ENCODE measurements around the gene DTNB. TPM values are rescaled to one million over a fixed set of nuclear protein-coding genes. Genes with fewer than 3 reads are reported as not detected.

Gene DTNB
- total RNA-seq, 2 experiments from 2014 or later: 23.7 to 49.8 TPM

DNA sequence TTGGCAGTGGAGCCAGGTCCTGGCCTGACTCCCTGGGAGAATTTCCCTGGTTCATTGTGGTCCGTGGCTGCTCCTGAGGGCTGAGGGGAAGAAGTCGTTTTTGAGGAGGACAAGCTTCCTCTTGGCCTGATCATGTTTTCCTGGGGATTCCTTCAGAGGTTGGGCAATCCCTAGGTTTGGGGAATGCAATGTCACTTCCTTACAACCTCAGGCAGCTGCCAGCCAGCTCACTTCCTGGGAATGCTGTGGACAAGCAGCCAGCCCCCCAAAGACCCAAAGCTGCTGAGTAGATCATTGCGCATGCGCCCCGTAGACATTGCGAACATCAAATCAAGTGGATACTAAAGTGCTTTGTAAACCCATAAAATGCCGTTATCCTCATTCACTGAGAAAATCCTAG lies 324.0 kb downstream of the DTNB start:
- CTCF ChIA-PET: interaction anchor here (0.8 to 3.0 kb wide), 2 partner anchors 13 to 27 kb away, joined by 3 to 23 read pairs; no protein-coding TSS in a partner anchor
- no peak for ATAC-seq
- no peaks in the 10 kb centered on the region for H3K36me3 Mint-ChIP-seq

DNA sequence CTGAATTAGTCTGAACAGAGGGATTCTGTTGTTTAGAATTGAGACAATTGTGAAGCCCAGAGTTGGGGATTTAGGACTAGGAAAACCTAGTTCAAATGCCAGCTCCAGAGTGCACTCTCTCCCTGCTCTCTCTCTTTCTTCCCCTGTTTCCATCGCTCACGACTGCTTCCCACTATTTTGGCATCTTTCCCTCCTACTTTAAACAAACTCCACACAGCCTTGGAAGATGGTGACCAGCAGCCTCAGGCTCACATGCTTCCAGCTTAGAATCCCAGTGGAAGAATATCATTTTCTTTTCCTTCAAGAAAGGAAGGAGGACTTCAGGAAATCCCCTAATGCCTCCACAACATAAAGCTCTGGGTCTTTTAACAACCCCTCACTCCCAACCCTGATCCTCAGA lies 325.5 kb downstream of the DTNB start:
- no peaks in the 10 kb centered on the region for H3K9me3 Mint-ChIP-seq (ENCODE audit: low read depth)
- no peak for DNase-seq
- peak overlapping the region; percentile 13 for H3K27ac Mint-ChIP-seq
- no peak for ATAC-seq
- H3K4me1 Mint-ChIP-seq: peaks cover 38% of the 10 kb centered on the region
- peaks cover 3% of the 10 kb centered on the region for H3K27me3 Mint-ChIP-seq
- no peak overlapping the region for H3K4me3 Mint-ChIP-seq
- CTCF ChIA-PET: interaction anchor here (0.6 to 3.0 kb wide), 8 partner anchors 14 to 223 kb away, joined by 3 to 23 read pairs (median 3); no protein-coding TSS in a partner anchor
- no peaks in the 10 kb centered on the region for H3K36me3 Mint-ChIP-seq

More for the DNA sequence above, 324.0 kb downstream of the DTNB start:
- H3K4me1 Mint-ChIP-seq: peaks cover 42% of the 10 kb centered on the region
- peaks cover 6% of the 10 kb centered on the region for H3K27me3 Mint-ChIP-seq
- H3K4me3 Mint-ChIP-seq: no peak overlapping the region
- no peak overlapping the region for H3K27ac Mint-ChIP-seq
- no peak for DNase-seq
- H3K9me3 Mint-ChIP-seq (ENCODE audit: low read depth): no peaks in the 10 kb centered on the region

DNA sequence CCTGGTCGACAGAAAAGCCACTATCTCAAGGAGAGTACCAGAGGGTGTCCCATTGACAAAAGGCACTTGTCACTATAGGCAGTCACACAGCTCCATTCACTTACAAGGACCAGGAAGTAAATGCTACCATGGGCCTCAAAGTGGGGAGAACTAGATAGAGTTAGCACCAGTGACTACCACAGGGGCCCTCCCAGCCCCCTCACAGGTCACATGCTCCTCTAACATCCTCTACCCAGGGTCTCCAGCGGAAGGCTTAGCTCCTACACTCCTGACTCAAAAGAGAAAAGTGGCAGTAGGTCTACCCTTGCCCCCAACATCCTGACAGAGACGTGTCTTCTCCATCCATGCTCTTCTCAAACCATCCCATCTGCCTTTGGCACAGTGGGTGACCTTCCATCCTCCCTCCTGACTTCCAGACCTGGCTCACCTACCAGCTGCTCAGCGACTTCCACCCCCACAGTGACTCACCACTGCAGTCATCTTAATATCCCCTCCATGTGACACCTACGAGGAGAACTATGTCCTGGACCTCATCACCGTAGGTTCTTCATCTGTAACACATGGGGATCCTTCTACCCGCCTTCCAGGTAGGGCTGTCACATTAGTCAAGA lies 326.1 kb downstream of the DTNB start:
- Mint-ChIP-seq H3K27ac (peak overlapping the region; percentile 62), H3K27me3 (peaks cover 3% of the 10 kb centered on the region), H3K4me1 (peaks cover 37% of the 10 kb centered on the region), H3K9me3 (ENCODE audit: low read depth) (no peaks in the 10 kb centered on the region), H3K36me3 (no peaks in the 10 kb centered on the region), H3K4me3 (no peak overlapping the region)
- CTCF ChIA-PET: interaction anchor here (0.6 to 3.0 kb wide), 8 partner anchors 15 to 223 kb away, joined by 3 to 23 read pairs (median 3); no protein-coding TSS in a partner anchor
- ATAC-seq (peak; percentile 68), DNase-seq (peak; percentile 57)

DNA sequence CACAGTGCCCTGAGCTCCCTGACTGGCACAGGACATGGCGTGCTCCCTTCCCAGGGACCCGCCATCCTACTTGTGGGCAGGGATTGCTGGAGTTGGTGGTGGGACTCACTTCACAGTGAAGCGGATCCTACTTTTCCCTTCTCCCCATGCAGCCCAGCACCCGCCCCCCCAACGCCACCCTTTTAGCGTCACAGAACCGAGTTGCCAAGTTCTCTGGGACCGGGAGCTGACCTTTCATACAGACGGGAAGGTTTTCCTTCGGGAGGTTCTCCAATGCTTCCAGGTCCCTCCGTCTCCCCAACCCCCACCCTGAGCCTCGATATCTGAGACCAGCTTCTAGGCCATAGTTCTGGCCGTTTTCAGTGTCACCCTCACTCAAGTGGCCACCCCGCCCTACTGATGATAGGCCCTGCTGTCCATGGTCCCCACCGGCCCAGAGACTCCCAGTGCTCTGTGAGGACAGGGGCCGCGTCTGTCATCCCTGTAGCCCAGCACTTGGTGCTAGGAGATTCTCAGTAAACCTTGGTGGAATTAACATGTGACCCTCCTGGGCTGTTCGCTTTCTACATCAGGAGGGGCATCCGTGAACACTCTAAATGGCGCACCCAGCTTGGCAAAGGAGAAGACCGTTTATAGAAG lies 330.1 kb downstream of the DTNB start:
- Mint-ChIP-seq H3K27me3 (no peaks in the 10 kb centered on the region), H3K36me3 (no peaks in the 10 kb centered on the region), H3K4me1 (peaks cover 30% of the 10 kb centered on the region), H3K9me3 (ENCODE audit: low read depth) (no peaks in the 10 kb centered on the region), H3K27ac (no peak overlapping the region), H3K4me3 (no peak overlapping the region)
- ATAC-seq: no peak
- no peak for DNase-seq
- CTCF ChIA-PET: interaction anchor here (1.0 to 2.0 kb wide), 16 partner anchors 10 to 218 kb away, joined by 3 to 16 read pairs (median 5); no protein-coding TSS in a partner anchor

DNA sequence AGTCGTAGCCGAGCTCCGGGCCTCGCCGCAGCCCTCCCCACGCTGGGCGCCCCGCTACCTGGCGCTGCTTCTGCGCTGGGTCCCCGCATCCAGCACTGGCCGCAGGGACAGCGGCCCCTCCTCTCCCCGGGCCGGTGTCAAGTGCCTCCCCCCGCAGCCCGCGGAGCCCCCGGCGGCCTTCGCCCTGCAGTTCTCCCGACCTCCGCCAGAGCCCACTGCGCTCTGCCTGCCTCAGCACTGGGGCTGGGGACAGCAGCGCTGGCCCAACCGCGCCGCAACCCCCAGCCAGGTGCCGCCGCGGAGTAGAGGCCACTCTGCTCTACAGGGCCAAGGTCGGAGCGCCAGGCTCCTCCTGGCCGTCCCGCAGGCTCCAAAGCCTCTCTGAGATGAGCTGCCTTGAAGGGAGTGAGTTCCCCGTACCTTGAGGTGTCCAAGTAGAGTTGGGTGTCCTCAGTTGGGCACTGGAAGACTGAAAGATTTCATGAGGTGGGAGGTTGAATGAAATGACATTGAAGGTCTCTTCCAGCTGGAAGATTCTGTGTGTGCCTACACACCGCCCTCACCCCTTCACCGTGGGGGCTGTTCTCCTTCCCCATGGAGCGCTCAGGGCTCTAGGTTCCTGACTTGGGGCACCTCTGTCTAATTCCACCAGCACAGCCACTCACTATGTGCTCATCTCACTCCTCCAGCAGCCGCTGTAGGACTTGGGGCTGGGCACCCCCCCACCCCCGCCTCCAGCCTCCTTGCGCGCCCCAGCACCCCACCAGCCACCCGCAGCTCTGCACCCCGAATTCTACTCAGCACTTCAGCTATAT lies 330.8 kb downstream of the DTNB start:
- CTCF ChIA-PET: interaction anchor here (0.6 to 2.0 kb wide), 18 partner anchors 9 to 220 kb away, joined by 3 to 16 read pairs (median 5); no protein-coding TSS in a partner anchor
- Mint-ChIP-seq H3K27ac (peak overlapping the region; percentile 69), H3K4me1 (peaks cover 30% of the 10 kb centered on the region), H3K27me3 (no peaks in the 10 kb centered on the region), H3K36me3 (no peaks in the 10 kb centered on the region), H3K4me3 (peak overlapping the region; percentile 71), H3K9me3 (ENCODE audit: low read depth) (no peaks in the 10 kb centered on the region)
- DNase-seq (peak; percentile 89), ATAC-seq (peak; percentile 91)

DNA sequence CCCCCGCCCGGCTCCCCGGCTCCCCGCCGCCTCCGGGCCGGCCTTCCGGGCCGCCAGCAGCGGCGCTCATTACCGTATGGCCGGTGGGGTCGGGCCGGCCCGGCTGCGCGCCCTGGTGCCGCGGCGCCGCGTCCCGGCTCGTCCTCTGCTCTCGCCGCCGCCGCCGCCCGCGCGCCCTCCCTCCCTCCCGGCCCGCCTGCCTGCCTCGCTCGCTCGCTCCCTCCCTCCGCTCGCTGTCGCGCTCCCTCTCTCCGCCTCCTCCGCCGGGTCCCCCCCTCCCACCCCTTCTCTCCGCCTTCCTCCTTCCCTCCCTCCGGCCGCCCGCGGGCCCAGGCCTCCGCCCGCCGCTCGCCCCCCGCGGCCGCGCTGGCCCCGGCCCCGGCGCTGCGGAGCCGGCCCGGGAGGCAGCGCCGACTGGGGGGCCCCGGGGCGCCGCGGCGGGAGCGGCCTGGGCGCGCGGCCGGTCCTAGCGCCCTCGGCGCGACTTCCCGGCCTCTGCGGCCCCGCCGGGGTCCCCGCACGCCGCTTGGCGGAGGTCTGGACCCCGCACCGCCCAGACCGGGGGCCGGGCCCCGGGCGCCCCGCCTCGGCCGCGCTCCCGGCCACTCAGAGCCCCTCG lies 331.5 kb downstream of the DTNB start, which contains the start of gene DNMT3A:
Gene DNMT3A, minus strand, starts transcription at position 173 of the 619 bp plus-strand sequence. CDS start 27,941 bp downstream, outside the sequence.
- CTCF ChIA-PET: interaction anchor here (0.6 to 2.0 kb wide), 16 partner anchors 8 to 221 kb away, joined by 3 to 16 read pairs (median 5); no protein-coding TSS in a partner anchor
- DNase-seq (peak; percentile 70), ATAC-seq (peak; percentile 51)
- Mint-ChIP-seq H3K27me3 (no peaks in the 10 kb centered on the region), H3K4me3 (peak within 1 kb of the TSS; percentile 71), H3K9me3 (ENCODE audit: low read depth) (no peaks in the 10 kb centered on the region), H3K4me1 (peaks cover 30% of the 10 kb centered on the region), H3K27ac (peak within 1 kb of the TSS; percentile 69), H3K36me3 (no peaks in the 10 kb centered on the region)

DNA sequence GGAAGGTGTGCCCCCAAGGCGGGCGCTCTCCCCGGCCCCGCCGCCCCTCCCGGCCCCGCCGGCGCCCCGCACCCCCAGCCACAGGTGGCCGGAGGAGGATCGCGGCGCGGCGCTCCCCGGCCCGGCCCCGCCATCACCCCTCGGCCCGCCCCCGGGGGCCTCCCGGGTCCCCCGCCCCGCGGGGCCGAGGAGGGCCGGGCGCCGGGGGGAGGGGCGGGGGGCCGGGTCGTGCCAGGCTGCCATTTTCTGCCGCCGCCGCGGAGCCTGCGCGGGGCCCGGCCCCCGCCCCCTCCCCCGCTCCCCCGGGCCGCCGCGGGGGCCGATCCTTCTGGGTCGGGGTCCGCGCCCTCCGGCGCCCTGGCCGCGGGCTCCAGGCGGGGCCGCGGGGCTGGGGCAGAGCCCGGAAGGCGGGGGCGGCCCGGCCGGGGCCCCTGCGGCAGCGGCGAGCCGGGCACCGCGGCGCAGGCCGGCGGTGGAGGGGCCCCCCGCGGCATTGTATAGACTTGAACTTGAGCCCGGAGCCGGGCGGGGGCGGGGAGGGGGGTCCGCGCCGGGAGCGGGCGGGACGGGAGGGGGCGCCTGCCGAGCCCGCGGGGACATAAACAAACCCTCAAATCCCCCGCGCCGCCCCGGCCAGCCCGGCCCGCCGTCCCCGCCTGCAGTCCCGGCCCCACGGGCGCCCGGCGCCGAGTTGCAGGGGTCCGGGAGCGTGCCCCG lies 332.2 kb downstream of the DTNB start:
- H3K27ac Mint-ChIP-seq: no peak overlapping the region
- H3K36me3 Mint-ChIP-seq: no peaks in the 10 kb centered on the region
- no peaks in the 10 kb centered on the region for H3K27me3 Mint-ChIP-seq
- DNase-seq (no peak), ATAC-seq (peak; percentile 13)
- no peak overlapping the region for H3K4me3 Mint-ChIP-seq
- peaks cover 35% of the 10 kb centered on the region for H3K4me1 Mint-ChIP-seq
- H3K9me3 Mint-ChIP-seq (ENCODE audit: low read depth): no peaks in the 10 kb centered on the region
- CTCF ChIA-PET: interaction anchor here (1.4 to 4.0 kb wide), 2 partner anchors 21 to 46 kb away, joined by 3 to 16 read pairs; no protein-coding TSS in a partner anchor

DNA sequence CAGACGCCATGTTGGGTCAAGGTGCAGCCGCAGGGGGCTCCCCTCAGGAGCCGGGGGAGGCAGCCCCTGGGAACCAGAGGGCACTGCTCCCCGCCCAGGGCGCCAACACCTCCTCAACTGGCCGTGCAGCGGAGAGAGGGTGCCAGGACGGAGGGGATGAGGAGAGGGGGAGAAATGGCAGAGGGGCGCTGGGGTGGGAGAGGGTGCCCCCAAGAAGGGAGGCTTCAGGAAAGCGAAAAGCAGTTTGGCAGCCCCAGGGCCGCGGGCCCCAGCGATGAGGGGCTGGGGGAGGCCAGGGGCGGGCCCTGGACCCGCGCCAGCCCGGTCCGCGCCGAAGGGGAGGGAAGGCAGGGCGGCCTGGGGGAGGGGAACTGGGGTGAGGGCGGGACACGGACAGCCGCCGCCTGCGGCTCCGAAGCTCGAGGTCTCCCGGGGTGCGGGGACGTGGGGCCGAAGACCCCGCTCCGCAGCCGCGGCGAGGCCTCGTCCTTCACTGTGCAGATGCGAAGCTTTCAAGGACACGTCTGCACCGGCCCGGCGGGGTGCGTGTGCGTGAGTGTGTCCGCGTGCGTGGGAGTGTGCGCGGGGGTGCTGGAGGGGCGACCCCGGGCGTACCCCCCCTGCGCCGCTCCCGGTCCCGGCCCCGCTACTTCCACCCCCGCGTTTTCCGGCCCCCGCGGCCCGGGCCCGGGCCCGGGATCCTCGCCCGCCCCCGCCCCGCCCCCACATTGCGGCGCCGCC lies 333.0 kb downstream of the DTNB start:
- Mint-ChIP-seq H3K27me3 (no peaks in the 10 kb centered on the region), H3K9me3 (ENCODE audit: low read depth) (no peaks in the 10 kb centered on the region), H3K4me1 (peaks cover 37% of the 10 kb centered on the region), H3K36me3 (no peaks in the 10 kb centered on the region), H3K27ac (no peak overlapping the region), H3K4me3 (peak overlapping the region; percentile 47)
- ATAC-seq: no peak
- DNase-seq: no peak
- CTCF ChIA-PET: interaction anchor here (0.9 to 4.0 kb wide), 6 partner anchors 12 to 45 kb away, joined by 3 to 16 read pairs (median 3); no protein-coding TSS in a partner anchor

DNA sequence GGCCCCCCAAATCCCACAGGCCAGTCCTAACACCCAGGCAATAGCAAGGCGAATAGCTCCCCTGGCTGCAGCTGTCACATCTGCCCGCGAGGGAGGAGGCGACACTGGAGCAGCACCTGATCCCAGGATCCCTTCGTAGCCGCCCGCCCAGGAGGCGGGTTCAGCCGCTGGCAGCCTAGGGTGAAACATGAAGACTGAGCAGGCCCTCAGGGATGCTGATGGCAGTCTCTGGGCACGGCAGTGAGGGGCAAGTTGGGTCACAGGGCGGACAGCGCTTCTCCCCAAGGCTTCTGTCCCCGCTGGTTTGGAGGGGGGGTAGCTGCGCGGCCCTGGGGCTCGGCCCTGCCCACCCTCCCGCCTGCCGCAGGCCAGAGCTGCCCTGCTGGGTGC lies 333.6 kb downstream of the DTNB start:
- DNase-seq (no peak), ATAC-seq (no peak)
- Mint-ChIP-seq H3K27ac (no peak overlapping the region), H3K4me1 (peaks cover 41% of the 10 kb centered on the region), H3K4me3 (peak overlapping the region; percentile 44), H3K27me3 (no peaks in the 10 kb centered on the region), H3K9me3 (ENCODE audit: low read depth) (no peaks in the 10 kb centered on the region), H3K36me3 (no peaks in the 10 kb centered on the region)
- CTCF ChIA-PET: interaction anchor here (0.9 to 4.0 kb wide), 6 partner anchors 12 to 45 kb away, joined by 3 to 16 read pairs (median 3); no protein-coding TSS in a partner anchor

DNA sequence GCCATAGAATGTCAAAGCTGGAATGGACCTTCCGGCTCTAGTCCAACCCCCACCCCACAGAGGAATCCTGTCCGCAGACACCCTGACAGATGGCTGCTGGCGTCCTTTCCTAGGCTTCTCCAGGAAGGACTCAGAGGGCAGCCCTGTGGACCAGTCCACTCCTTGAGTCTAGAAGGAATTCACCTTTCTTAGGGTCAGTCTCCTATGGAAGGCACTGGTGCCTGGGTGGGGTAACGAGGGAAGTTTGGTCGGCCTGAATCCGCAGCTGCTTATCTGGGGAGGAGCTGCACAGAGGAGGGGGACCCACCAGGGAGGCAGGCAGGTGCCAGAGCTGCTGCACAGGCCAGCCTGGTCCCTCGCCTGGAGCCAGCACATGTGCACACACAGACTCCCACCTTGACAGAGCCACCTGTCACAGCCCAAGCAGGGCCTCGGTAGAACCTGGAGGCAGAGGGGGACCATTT lies 334.1 kb downstream of the DTNB start:
- DNase-seq: no peak
- no peaks in the 10 kb centered on the region for H3K36me3 Mint-ChIP-seq
- peak overlapping the region; percentile 44 for H3K4me3 Mint-ChIP-seq
- H3K27me3 Mint-ChIP-seq: no peaks in the 10 kb centered on the region
- no peak overlapping the region for H3K27ac Mint-ChIP-seq
- no peak for ATAC-seq
- CTCF ChIA-PET: interaction anchor here (1.3 to 4.0 kb wide), 4 partner anchors 11 to 30 kb away, joined by 3 to 16 read pairs (median 4); no protein-coding TSS in a partner anchor
- no peaks in the 10 kb centered on the region for H3K9me3 Mint-ChIP-seq (ENCODE audit: low read depth)
- H3K4me1 Mint-ChIP-seq: peaks cover 47% of the 10 kb centered on the region

DNA sequence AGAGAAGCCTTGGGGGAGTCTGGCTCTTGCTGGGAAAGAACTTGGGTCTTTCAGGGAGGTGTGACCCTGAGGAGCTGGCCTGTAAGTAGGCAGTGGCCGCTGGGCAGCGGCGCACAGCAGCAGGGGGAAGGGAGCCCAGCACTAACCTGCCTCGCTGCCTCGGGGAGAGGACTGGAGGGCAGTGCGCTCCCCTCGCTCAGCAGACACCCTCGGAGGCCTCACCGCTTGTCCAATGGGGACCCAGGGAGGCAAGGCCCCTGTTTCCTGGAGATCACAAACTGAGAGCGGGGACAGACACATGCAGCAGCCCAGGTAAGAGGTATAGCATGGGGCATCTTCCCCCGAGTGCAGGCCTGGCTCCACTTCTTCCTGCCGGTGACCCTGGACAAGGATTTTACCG lies 335.0 kb downstream of the DTNB start:
- ATAC-seq (no peak), DNase-seq (no peak)
- no peaks in the 10 kb centered on the region for H3K27me3 Mint-ChIP-seq
- H3K4me1 Mint-ChIP-seq: peaks cover 53% of the 10 kb centered on the region
- H3K9me3 Mint-ChIP-seq (ENCODE audit: low read depth): no peaks in the 10 kb centered on the region
- CTCF ChIA-PET: interaction anchor here (2.0 to 4.0 kb wide), 2 partner anchors 24 to 26 kb away, joined by 6 to 16 read pairs; no protein-coding TSS in a partner anchor
- no peak overlapping the region for H3K27ac Mint-ChIP-seq
- no peak overlapping the region for H3K4me3 Mint-ChIP-seq
- no peaks in the 10 kb centered on the region for H3K36me3 Mint-ChIP-seq

Data from activated CD8-positive, alpha-beta memory T cell treated with anti-CD3 and anti-CD28 coated beads, Interleukin-2, amount 10 ng/mL, durations not matched to agents 7 days and 5 days (primary cell).